Measurements from ENCODE around the gene SERPINB2. TPM values are rescaled to one million over a fixed set of nuclear protein-coding genes. Genes with fewer than 3 reads are reported as not detected.
A peak's percentile ranks its signal among the peaks of the same experiment; 100 is the strongest.
"Not testable (repeated sequence)": the region's sequence is repeated elsewhere in the genome, so short reads cannot be mapped to it uniquely, and the experiment has no call there.

Gene SERPINB2
- total RNA-seq, 6 experiments from 2014 or later = 30.9 to 91.5 (median 36.1) TPM

DNA sequence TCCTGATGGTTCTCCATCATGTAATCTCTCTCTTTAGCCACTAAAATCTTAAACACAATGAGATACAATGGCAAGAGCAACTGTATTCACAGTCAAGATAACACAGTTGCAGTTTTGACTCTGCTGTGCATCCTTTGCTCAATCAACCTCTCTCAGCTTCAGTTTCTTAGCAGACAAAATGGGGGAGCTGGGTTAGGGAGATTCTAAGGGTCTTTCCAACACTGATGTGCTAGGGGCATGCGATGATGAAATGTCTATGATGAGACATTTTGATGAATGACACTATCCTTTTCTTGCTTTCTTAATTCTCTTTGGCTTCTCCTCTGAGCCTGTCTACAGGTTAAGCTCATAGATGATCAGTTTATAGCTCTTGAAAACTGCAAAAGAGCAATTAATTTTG, 21.4 kb downstream of the SERPINB2 start:
- H3K4me1 Mint-ChIP-seq (ENCODE audit: low read depth) = no peaks in the 10 kb centered on the region
- TF ChIP-seq, protein P1, sequence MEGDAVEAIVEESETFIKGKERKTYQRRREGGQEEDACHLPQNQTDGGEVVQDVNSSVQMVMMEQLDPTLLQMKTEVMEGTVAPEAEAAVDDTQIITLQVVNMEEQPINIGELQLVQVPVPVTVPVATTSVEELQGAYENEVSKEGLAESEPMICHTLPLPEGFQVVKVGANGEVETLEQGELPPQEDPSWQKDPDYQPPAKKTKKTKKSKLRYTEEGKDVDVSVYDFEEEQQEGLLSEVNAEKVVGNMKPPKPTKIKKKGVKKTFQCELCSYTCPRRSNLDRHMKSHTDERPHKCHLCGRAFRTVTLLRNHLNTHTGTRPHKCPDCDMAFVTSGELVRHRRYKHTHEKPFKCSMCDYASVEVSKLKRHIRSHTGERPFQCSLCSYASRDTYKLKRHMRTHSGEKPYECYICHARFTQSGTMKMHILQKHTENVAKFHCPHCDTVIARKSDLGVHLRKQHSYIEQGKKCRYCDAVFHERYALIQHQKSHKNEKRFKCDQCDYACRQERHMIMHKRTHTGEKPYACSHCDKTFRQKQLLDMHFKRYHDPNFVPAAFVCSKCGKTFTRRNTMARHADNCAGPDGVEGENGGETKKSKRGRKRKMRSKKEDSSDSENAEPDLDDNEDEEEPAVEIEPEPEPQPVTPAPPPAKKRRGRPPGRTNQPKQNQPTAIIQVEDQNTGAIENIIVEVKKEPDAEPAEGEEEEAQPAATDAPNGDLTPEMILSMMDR (IDR thresholded peaks at IDR 0.05) = no peak
- H3K27ac Mint-ChIP-seq = no peak overlapping the region
- no peaks in the 10 kb centered on the region for H3K9me3 Mint-ChIP-seq
- peaks cover 26% of the 10 kb centered on the region for H3K27me3 Mint-ChIP-seq (ENCODE audit: insufficient read depth)
- no peaks in the 10 kb centered on the region; the same call in 1 of the 2 replicates for H3K36me3 Mint-ChIP-seq (ENCODE audit: low read depth)
- DNase-seq = no peak
- H3K4me3 Mint-ChIP-seq = no peak overlapping the region

DNA sequence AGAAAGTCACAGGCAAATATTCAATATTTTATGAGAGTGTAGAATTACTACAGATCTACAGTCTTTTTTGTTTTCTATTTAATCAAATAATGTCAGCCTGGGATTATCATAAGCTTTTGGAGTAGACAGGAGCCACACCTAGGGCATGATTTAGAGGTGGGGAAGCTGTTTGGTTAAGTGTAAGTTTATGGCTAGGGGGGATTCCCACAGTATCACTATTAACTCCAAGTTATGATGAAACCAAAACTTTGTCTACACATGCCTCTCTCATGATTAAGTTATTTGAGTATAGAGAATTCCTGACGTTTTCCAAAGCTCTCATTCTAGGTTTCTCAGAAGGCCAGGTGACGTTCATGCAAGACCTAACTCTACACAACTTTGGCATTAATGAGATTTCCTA, 22.4 kb downstream of the SERPINB2 start:
- Mint-ChIP-seq H3K27me3 (ENCODE audit: insufficient read depth) (peaks cover 26% of the 10 kb centered on the region; the same call in 1 of the 2 replicates), H3K4me3 (no peak overlapping the region), H3K36me3 (ENCODE audit: low read depth) (no peaks in the 10 kb centered on the region; the same call in 1 of the 2 replicates), H3K9me3 (no peaks in the 10 kb centered on the region), H3K27ac (no peak overlapping the region), H3K4me1 (ENCODE audit: low read depth) (no peaks in the 10 kb centered on the region)
- DNase-seq = no peak
- TF ChIP-seq, protein P1 (IDR thresholded peaks at IDR 0.05) = no peak

DNA sequence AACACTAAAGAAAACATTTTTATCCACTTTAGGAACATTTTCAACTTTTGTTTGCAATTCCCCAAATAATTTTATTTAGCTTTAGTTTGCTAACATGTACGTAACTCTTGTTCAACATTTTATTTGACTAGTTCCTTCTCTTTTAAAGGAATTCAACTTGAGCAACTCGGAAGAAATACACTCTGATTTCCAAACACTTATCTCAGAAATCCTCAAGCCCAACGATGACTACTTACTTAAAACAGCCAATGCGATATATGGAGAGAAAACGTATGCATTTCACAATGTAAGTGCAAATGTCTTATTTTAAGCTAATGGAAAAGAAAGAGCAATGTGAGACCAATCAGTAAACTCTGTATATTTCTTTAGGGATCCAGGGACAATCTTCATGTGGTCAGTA, 30.3 kb downstream of the SERPINB2 start:
- Mint-ChIP-seq H3K36me3 (ENCODE audit: low read depth) (no peaks in the 10 kb centered on the region), H3K27me3 (ENCODE audit: insufficient read depth) (peaks cover 15% of the 10 kb centered on the region)
- no peak for DNase-seq

DNA sequence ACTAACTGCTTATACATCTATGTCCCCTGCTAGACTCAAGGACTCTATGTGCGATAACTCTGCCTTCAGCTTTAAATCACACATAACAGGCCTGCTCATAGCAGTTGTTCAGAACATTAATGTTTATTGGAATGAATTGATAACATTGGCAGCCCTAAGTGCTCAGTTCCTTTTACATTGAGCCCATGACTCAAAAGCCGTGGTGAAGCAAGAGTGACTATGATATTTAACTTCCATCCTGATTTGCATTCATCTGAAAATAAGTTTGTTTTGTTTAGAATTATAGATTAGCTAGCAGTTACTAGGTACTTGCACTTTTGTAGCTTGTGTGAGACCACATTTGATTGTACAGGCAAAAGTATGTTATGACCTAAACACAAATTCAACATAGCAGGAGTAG, 34.5 kb downstream of the SERPINB2 start:
- H3K36me3 Mint-ChIP-seq (ENCODE audit: low read depth) = no peaks in the 10 kb centered on the region
- peaks cover 2% of the 10 kb centered on the region; the same call in 1 of the 2 replicates for H3K27me3 Mint-ChIP-seq (ENCODE audit: insufficient read depth)
- TF ChIP-seq, protein P1 (IDR thresholded peaks at IDR 0.05) = no peak
- H3K4me3 Mint-ChIP-seq = no peak overlapping the region
- DNase-seq = no peak
- no peak overlapping the region for H3K27ac Mint-ChIP-seq
- peaks cover 37% of the 10 kb centered on the region for H3K4me1 Mint-ChIP-seq (ENCODE audit: low read depth)
- H3K9me3 Mint-ChIP-seq = no peaks in the 10 kb centered on the region

More for the DNA sequence above, 30.3 kb downstream of the SERPINB2 start:
- H3K4me1 Mint-ChIP-seq (ENCODE audit: low read depth) = peaks cover 9% of the 10 kb centered on the region; the same call in 1 of the 2 replicates
- TF ChIP-seq, protein P1 (IDR thresholded peaks at IDR 0.05) = no peak
- H3K27ac Mint-ChIP-seq = no peak overlapping the region
- H3K4me3 Mint-ChIP-seq = no peak overlapping the region
- H3K9me3 Mint-ChIP-seq = no peaks in the 10 kb centered on the region

DNA sequence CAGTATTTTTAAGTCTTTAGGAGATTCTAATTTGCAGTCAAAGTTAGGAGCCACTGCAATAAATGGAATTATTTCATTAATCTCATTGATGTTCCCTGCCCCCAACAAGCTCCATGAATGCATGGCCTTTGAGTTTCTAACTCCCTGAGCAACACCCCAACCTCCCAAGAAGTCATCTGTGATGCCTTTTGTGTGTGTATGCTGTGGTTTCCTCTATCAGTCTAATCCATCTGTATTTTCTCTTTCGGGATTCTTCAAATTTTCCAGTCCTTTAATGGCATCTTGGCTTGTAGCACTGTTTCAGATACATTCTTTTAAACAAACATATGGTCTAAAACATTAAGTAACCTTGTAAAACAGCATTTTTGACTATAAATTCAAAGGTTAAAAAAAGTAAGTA, 37.0 kb downstream of the SERPINB2 start:
- H3K36me3 Mint-ChIP-seq (ENCODE audit: low read depth) = no peaks in the 10 kb centered on the region
- H3K4me1 Mint-ChIP-seq (ENCODE audit: low read depth) = peaks cover 28% of the 10 kb centered on the region
- TF ChIP-seq, protein P1 (IDR thresholded peaks at IDR 0.05) = no peak
- peak; percentile 79 for DNase-seq
- no peak overlapping the region; the same call in 1 of the 2 replicates for H3K4me3 Mint-ChIP-seq
- peaks cover 2% of the 10 kb centered on the region; the same call in 1 of the 2 replicates for H3K27me3 Mint-ChIP-seq (ENCODE audit: insufficient read depth)
- no peaks in the 10 kb centered on the region for H3K9me3 Mint-ChIP-seq
- peak overlapping the region; percentile 27; the same call in 1 of the 2 replicates for H3K27ac Mint-ChIP-seq

DNA sequence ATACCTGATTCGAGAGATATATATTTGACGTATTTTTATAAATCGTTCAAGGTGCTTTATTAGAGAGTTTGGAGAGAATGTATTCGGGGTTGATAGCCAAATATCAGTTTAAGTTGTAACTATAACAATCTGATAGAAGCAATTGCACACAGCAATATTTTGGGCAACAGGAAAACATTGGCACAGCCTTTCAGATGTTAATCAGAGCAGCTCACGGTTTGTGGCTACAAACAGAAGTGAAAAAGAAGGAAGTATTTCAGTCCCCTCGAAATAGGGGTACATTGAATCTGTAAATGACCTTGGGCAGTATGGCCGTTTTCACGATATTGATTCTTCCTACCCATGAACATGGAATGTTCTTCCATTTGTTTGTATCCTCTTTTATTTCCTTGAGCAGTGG, 40.8 kb downstream of the SERPINB2 start:
- Mint-ChIP-seq H3K27ac (no peak overlapping the region), H3K9me3 (no peaks in the 10 kb centered on the region), H3K4me1 (ENCODE audit: low read depth) (peaks cover 28% of the 10 kb centered on the region), H3K4me3 (no peak overlapping the region), H3K27me3 (ENCODE audit: insufficient read depth) (peaks cover 5% of the 10 kb centered on the region), H3K36me3 (ENCODE audit: low read depth) (no peaks in the 10 kb centered on the region)
- TF ChIP-seq, protein P1 (IDR thresholded peaks at IDR 0.05) = no peak
- no peak for DNase-seq

DNA sequence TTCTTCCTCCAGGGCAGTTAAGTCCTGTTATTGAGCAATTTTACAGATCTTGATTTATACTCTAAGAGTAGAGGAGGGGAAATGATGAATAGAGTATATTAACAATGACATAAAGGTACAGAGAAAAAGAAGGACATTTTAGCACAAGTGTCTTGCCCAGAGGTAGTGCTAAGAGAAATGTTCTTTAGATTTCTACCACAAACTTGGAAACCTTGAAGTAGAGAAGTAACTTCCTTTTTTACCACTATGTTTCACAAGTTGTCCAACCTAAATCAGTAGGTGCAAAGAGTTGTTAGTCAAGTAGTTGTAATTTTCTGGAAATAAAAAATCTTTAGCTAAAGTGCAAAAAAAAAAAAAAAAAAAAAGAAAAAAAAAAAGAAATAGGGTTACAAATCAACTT, 41.9 kb downstream of the SERPINB2 start:
- H3K27ac Mint-ChIP-seq; DNase-seq; H3K27me3 Mint-ChIP-seq (ENCODE audit: insufficient read depth); H3K9me3 Mint-ChIP-seq; H3K36me3 Mint-ChIP-seq (ENCODE audit: low read depth); H3K4me3 Mint-ChIP-seq: not testable (repeated sequence)
- peaks cover 21% of the 10 kb centered on the region for H3K4me1 Mint-ChIP-seq (ENCODE audit: low read depth)
